HG03520 (cell line): Measurements from ENCODE around the gene HPF1.
"Not testable (repeated sequence)": the region's sequence is repeated elsewhere in the genome, so short reads cannot be mapped to it uniquely, and the experiment has no call there.

Experiments used
- ATAC-seq: cut with Tn5 transposase; IDR thresholded peaks from one replicate; pipeline ENCODE4 v1.9.1; 2021; ENCODE audit warnings: mild to moderate bottlenecking, moderate library complexity; ENCODE audit not compliant: unreplicated experiment

Gene HPF1

DNA sequence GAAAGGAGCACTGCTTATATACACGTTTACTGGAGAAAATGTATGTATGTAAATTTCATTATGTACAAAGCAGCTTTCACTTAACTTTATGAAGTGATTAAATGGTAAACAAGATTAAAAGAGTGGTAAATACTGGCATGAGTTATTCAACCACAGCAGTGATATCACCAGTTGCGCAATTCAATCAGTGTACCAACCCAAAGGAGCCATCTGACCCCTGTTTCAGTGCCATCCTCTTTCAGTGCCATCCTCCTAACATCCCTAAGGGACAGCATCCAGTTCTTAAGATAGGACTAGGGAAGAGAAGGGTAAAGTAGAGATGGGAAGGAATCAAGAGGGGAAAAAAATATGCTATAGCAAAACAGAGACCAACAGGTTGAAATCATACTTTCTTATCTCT, 16.2 kb downstream of the HPF1 start:
- ATAC-seq: no peak

DNA sequence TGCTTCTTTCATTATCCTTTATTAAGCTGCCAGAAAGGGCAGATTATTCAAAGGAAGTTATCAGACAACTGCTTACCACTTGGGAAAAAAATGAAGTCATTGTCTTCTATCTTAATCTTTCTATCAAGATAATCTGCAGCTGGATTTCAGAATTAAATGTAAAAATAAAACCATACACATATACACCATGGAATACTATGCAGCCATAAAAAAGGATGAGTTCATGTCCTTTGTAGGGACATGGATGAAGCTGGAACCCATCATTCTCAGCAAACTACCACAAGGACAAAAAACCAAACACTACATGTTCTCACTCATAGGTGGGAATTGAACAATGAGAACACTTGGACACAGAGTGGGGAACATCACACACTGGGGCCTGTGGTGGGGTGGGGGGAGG, 19.1 kb downstream of the HPF1 start:
- not testable (repeated sequence) for ATAC-seq

DNA sequence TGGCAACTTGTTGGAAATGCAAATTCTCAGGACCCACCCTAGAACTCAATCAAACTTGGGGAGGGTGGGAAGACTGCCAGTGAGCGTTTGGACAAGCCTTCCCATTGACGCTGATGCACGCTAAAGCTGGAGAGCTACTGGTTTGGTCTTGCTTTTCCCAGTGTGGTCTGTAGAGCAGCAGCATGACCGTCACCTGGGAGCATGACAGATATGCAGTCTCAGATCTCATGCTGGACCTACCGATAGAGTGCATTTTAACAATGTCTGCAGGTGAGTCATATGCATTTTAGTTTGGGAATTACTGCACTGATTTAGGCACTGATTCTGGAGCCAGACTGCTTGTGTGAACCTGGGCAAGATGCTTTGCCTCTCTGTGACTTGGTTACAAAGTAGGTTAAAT, 27.2 kb downstream of the HPF1 start:
- ATAC-seq: no peak

DNA sequence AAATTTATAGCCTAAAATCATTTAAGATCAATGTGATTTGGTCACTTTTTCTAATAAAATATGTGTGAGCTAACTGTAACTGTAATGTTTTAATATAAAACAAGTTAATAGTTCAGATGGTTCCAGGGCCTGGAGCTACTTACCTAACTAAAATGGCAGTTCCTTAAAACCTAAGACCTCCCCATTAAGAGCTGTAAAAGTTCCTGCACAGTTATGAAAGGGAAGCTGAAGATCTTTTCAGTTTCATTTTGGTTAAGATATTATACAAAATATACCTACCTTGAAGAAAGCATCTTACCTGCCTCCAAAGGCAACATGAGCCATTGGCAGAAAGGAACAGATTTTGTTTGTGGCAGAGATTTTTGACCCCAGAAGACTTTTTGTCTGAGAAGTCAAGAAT, 30.1 kb downstream of the HPF1 start:
- ATAC-seq: no peak

DNA sequence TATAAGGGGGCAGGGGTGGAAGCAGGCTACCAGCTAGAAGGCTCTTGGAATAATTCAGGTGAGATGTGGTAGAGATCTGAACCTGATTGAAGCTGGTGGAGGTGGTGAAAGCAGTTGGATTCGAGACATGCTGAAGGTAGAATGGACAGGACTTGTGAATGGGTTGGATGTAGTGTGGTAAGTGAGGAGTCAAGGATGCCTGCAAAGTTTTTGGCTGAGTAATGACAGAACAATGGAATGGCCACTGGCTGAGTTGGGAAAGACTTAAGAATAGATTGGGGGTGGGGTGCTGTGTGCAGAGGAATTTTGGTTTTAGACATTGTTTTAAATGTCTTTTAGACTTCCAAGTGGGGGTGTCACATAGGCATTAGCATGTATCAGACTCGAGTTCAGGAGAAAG, 33.5 kb downstream of the HPF1 start:
- no peak for ATAC-seq

DNA sequence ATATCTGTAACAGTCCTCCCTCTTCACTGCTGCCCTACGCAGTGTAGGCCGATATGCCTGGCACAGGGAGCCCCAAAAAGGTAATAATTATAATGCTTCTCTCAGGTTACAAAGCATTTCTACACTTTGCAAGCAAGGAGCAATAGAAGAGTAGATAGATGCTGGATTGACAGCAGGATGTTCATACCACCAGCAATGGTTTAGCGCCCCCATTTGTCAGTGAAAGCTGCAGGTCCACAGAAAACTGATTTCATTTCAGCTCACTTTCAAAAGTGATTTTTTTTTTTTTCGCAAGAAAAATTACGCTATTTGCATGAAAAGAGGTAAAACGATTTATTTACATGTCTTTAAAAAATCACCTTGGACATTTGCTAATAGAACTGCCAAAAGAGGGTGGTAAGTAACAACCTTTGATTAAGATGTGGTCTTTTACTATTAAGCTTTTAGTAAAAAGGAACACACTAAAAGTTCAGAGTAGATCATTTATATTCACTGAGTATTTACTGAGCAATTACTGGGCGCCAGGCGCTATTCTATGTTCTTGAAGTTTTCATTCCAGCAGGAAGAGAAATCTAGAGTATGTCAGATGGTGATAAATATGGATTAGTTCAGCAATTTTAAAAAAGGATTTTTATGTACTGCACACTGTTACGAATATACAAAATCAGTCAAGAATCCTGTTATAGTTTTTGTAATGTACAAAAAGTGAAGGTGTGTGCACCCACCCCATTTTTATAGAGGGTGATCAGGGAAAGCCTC, 34.4 kb downstream of the HPF1 start:
- no peak for ATAC-seq

DNA sequence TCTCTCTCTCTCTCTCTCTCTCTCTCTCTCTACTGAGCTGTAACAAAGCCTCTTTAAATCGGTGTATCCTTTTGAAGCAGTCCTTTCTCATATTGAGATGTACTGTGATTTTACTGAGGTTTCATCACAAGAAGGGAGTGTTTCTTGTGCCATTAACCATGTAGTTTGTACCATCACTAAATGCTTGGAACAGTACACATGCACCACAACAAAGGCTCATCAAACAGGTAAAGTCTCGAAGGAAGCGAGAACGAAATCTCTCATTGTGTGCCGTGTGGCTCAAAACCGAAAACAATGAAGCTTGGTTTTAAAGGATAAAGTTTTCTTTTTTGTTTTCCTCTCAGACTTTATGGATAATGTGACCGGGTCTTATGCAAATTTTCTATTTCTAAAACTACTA, 37.2 kb downstream of the HPF1 start:
- ATAC-seq: no peak

DNA sequence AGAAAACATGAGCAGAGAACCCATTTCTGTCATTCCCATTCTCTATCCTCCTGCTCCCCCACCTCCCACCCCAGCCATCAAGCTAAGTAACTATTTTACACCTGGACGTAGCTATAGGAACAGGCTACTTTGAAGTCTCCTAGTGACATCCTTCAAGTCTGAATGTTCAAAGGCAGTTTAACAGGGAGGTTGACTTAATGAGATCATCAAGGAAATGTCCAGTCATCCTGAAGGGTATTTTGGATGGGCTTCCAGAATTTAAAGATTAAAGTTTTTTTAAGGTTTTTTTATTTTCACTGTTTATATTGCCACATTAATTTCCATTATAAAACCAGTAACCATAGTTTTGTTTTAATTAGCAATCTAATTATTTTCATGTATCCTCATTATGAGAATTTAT, 41.1 kb downstream of the HPF1 start:
- no peak for ATAC-seq

DNA sequence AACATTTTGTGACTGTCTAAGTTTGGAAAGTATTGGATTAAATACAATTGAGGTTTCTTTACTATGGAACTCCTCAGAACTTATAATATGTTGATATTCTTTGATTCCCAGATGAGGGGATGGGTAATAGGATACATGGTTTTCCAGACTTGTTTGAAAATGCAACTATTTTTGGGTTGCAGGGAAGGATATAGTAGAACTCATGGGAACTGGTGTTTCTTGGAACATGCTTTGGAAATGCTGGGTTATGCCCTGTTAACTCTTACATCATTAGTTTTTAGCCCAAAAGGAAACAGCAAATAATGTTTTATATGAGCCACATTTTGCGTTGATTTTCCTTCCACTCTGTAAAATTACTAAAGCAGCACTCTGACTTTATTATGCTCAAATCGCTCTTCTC, 41.9 kb downstream of the HPF1 start:
- no peak for ATAC-seq

DNA sequence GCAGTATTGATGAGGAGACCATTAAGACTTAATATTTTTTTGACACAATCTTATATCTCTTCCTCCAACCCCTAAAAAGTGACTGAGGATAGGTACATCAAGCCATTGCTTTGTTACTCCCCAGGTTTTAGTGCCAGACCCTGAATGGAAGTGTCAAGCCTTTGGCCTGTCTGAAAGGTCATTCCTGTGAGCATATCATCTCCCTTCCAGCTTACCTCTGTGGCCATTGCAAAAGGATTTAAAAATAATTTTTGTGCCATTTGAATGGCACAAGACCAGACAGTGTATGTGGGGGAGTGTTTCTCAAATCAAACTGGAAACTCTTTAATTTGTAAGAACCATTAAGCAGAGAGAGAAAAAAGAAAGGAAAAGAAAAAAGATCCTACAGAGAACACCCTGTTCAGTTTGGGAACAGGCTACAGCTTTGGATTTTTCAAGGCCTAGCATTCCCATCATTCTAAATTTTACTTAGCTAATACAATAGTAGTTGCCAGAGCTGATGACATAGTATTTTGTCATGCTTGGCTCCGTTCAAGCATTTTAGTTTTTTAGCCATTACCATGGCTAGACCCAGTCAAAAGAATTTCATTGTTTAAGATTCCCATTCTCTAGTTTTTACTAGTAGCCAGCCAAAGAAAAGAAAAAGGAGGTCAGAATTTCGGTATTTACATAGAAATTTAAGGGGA, 49.6 kb downstream of the HPF1 start:
- no peak for ATAC-seq

DNA sequence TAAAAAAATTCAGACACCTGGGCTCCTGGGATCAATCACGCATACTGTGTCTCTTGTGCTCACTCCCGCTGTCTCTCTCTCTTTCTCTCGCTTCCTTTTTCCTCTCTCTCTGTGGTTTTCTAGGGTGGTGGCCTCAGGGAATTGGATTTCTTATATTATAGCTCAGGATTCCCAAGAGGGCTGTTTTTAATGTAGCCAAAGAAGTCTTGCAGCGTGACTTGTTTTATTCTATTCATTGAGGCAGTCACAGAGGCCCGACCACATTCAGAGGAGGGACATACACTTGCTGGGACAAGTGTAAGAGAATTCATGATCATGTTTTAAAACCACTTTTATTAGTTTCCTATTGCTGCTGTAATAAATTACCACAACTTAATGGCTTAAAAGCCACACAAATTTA, 59.4 kb downstream of the HPF1 start:
- ATAC-seq: no peak

DNA sequence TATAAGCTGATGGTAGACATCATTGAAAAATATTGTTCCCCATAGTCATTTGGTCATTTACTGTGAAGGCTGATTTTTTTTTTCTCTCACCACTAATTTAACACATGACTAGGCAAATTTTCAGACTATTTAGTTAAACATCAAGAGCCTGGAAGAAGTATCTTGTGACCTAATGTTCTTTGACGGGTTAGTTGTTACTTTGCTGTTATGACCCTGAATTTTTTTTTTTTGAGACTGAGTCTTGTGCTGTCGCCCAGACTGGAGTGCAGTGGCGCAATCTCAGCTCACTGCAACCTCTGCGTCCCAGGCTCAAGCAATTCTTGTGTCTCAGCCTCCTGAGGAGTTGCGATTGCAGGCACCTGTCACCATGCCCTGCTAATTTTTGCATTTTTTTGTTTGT, 67.0 kb downstream of the HPF1 start:
- ATAC-seq: no peak

DNA sequence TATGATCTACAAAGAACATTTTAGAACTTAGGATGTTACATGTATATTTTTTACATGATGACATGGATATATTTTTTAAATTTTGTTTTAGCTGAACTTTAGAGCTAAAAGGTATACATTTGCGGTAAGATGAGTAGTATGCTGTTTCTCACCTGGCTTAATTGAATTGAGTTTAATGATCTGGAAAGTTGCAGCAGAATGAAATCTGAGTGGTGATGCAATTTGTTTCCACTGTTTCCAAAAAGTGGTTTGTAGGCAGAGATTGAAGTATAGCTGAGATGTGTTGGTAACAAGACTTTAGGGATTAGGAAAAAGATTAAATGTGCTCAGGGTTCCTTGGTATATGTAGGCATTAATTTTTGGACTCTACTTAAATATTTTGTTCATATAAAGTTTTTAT, 68.1 kb downstream of the HPF1 start:
- no peak for ATAC-seq

DNA sequence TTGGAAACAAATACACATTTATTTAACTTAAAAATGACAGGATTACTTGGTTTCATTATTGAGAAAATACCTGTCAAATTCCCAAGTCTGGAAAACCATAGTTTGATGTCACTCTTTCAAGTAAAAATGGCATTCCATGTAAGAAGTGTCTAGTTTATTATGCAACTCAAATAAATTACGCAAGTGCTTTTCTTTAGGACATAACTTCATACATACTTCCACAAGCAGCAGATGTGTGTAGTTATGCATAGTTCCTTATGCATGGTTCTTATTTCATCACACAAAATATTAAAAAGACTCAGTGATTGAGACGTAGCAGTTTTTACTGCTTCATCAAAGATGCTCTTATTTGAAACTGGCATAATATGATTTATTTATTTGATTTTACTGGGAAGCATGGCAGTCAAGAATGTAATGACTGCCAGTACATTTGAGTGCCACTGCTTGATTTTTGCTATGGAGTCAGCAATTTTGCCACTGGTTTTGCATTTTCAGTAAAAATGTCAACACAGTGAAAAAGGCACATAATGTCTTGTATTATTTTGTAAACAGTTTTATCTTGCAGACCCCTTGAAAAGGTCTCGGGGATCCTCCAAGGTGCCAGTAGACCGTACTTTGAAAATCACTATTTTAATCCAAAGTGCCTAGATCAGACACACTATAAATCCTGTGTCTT, 75.2 kb downstream of the HPF1 start:
- ATAC-seq: no peak
